ENCODE measurements around the gene BCAR3. TPM values are rescaled to one million over a fixed set of nuclear protein-coding genes. Genes with fewer than 3 reads are reported as not detected.

The BCAR3 gene
- total and polyA plus RNA-seq, 2 experiments from 2014 or later: 22.6 to 23.7 TPM

DNA sequence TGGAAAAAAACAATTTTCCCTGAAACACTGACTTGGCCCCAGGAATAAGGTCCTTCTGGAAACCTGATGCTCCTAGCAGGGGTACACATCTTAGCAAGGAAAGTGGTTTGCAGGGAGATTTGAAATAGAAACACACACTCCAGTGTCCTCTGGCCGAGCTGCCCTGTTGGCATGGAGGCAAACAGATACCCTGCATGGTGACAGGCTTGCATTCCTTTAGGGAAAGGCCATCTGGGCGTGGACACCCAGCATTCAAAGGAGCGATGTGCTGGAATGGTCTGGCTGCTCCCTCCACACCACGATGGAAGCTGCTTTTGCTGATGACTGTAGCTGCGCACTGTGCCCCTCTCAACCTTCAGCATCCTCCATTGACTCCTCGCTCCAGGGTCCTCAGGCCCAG is 41.5 kb upstream of the BCAR3 start:
- H3K27ac ChIP-seq: no peak overlapping the region
- no peaks in the 10 kb centered on the region for H3K9me3 ChIP-seq (ENCODE audit: low read depth)
- H2AFZ ChIP-seq: no peak overlapping the region

DNA sequence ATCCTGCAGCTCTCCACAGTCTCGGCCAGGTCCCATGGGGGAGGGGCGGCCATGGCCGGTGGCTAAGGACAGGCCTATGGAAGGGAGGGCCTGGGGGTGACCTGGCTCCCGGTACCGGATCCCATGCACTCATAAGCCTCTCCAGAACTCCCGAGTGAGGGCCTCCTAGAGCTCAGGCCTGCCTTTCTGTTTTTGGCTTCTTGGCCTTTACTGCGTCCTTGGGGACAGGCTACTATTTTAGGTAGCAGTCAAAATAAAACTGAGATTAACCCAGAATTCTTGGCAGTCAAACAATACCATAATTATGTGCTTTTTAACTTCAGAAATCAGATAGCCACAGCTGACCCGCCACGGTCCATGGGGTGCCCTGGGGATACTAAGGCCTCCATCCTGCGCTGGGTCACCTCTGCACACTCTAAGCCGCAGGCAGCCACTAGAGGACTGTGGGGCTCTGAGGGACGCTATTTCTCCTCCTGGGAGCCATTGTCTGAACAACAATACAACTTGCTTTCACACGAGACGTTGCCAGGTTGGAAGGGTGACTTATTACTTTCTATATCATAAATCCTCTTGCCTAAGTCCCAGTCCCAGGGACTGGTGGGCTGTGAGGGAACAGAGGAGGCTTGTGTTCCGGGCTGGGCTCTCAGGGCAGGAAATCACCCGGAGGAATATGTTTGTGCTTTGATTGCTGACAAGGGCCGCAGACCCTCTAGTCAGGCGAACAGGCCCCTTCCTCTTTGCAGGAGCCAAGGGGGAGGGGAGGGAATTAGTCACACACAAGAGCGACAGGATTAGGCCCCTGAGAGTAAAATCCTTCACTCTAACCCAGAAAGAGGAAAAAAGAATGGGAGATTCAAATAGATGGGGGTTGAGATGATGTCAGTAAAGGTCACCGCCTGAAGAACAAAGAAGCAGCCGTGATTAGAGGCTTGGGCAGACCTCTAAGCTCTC is 40.7 kb upstream of the BCAR3 start:
- no peaks in the 10 kb centered on the region for H4K20me1 ChIP-seq (ENCODE audit: insufficient read depth, poor library complexity, severe bottlenecking)
- no peaks in the 10 kb centered on the region for H3K9me2 ChIP-seq (replicated peaks; ENCODE audit: insufficient read depth)
- H3K79me2 ChIP-seq: no peaks in the 10 kb centered on the region
- H3K27me3 ChIP-seq: no peaks in the 10 kb centered on the region
- H3K4me3 ChIP-seq: no peak overlapping the region
- H3K4me1 ChIP-seq (ENCODE audit: insufficient read depth): peaks cover 6% of the 10 kb centered on the region
- no peak overlapping the region for H3K4me2 ChIP-seq
- TF ChIP-seq, protein P1, sequence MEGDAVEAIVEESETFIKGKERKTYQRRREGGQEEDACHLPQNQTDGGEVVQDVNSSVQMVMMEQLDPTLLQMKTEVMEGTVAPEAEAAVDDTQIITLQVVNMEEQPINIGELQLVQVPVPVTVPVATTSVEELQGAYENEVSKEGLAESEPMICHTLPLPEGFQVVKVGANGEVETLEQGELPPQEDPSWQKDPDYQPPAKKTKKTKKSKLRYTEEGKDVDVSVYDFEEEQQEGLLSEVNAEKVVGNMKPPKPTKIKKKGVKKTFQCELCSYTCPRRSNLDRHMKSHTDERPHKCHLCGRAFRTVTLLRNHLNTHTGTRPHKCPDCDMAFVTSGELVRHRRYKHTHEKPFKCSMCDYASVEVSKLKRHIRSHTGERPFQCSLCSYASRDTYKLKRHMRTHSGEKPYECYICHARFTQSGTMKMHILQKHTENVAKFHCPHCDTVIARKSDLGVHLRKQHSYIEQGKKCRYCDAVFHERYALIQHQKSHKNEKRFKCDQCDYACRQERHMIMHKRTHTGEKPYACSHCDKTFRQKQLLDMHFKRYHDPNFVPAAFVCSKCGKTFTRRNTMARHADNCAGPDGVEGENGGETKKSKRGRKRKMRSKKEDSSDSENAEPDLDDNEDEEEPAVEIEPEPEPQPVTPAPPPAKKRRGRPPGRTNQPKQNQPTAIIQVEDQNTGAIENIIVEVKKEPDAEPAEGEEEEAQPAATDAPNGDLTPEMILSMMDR (IDR thresholded peaks at IDR 0.05; ENCODE audit: poor library complexity): no peak
- TF ChIP-seq EZH2phosphoT487 (IDR thresholded peaks at IDR 0.05; ENCODE audit: low read depth, severe bottlenecking, unreplicated experiment): no peak
- no peak for TF ChIP-seq EZH2 (IDR thresholded peaks at IDR 0.05; ENCODE audit: borderline replicate concordance)
- no peak overlapping the region for H2AFZ ChIP-seq
- no peaks in the 10 kb centered on the region for H3K9me3 ChIP-seq (ENCODE audit: low read depth)
- no peaks in the 10 kb centered on the region for H3K36me3 ChIP-seq (replicated peaks; ENCODE audit: insufficient read depth, low read depth)
- 71% methylated on average over 21 of the region's 21 CpGs for WGBS (ENCODE audit: low lambda C conversion rate, missing lambda C conversion rate)
- no peak overlapping the region for H3K27ac ChIP-seq
- DNase-seq (ENCODE audit: low spot score): no peak

More for the DNA sequence above, 41.5 kb upstream of the BCAR3 start:
- Histone ChIP-seq H3K4me1 (ENCODE audit: insufficient read depth) (peaks cover 6% of the 10 kb centered on the region), H3K4me3 (no peak overlapping the region), H3K4me2 (no peak overlapping the region), H3K27me3 (no peaks in the 10 kb centered on the region), H3K36me3 (replicated peaks; ENCODE audit: insufficient read depth, low read depth) (no peaks in the 10 kb centered on the region), H3K9me2 (replicated peaks; ENCODE audit: insufficient read depth) (no peaks in the 10 kb centered on the region), H4K20me1 (ENCODE audit: insufficient read depth, poor library complexity, severe bottlenecking) (no peaks in the 10 kb centered on the region), H3K79me2 (no peaks in the 10 kb centered on the region)
- TF ChIP-seq, protein P1 (IDR thresholded peaks at IDR 0.05; ENCODE audit: poor library complexity): no peak
- no peak for TF ChIP-seq EZH2 (IDR thresholded peaks at IDR 0.05; ENCODE audit: borderline replicate concordance)
- no peak for TF ChIP-seq EZH2phosphoT487 (IDR thresholded peaks at IDR 0.05; ENCODE audit: low read depth, severe bottlenecking, unreplicated experiment)
- DNase-seq (ENCODE audit: low spot score): no peak
- 90% methylated on average over 6 of the region's 6 CpGs for WGBS (ENCODE audit: low lambda C conversion rate, missing lambda C conversion rate)

DNA sequence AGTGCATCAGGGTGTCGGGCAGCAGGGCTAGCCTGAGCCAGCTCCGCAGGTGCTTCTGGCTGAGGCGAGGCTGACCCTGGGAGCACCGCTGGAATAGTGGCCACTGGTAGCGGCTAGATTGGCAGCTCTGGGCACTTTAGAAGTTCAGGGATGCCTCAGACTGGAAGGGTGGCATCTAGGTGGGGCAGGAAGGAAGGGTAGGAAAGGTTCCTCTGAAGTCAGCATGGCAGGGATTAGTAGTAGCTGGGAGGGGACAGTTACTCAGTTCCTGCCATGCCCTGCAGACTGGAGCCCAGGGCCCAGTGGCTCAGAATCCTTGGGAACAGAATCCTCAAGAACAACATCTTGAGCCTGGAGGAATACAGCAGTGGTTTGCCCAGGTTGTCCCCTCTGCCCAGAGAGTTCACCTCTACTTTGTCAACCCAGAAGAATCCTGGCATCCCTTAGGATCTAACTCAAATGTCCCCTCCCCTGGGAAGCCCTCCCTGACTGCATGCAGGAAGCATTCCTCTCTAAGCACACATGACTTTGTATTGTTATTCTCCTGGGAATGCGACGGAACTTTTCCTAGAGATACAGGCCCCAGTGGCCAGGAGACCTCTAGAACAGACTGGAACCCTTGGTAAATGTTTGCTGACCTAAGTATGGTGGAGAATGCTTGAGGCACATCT is 39.5 kb upstream of the BCAR3 start:
- TF ChIP-seq EZH2 (IDR thresholded peaks at IDR 0.05; ENCODE audit: borderline replicate concordance) (no peak), EZH2phosphoT487 (IDR thresholded peaks at IDR 0.05; ENCODE audit: low read depth, severe bottlenecking, unreplicated experiment) (no peak)
- TF ChIP-seq, protein P1 (IDR thresholded peaks at IDR 0.05; ENCODE audit: poor library complexity): no peak
- H3K79me2 ChIP-seq: no peaks in the 10 kb centered on the region
- no peaks in the 10 kb centered on the region for H3K9me3 ChIP-seq (ENCODE audit: low read depth)
- H2AFZ ChIP-seq: no peak overlapping the region
- H3K36me3 ChIP-seq (replicated peaks; ENCODE audit: insufficient read depth, low read depth): no peaks in the 10 kb centered on the region
- H3K4me1 ChIP-seq (ENCODE audit: insufficient read depth): peaks cover 7% of the 10 kb centered on the region
- WGBS (ENCODE audit: low lambda C conversion rate, missing lambda C conversion rate): 98% methylated on average over 7 of the region's 7 CpGs
- no peaks in the 10 kb centered on the region for H4K20me1 ChIP-seq (ENCODE audit: insufficient read depth, poor library complexity, severe bottlenecking)
- H3K27me3 ChIP-seq: no peaks in the 10 kb centered on the region
- no peak for DNase-seq (ENCODE audit: low spot score)
- H3K4me3 ChIP-seq: no peak overlapping the region
- no peak overlapping the region for H3K4me2 ChIP-seq
- no peak overlapping the region for H3K27ac ChIP-seq
- no peaks in the 10 kb centered on the region for H3K9me2 ChIP-seq (replicated peaks; ENCODE audit: insufficient read depth)
